Measurements from ENCODE around the gene LHX4.

The LHX4 gene

DNA sequence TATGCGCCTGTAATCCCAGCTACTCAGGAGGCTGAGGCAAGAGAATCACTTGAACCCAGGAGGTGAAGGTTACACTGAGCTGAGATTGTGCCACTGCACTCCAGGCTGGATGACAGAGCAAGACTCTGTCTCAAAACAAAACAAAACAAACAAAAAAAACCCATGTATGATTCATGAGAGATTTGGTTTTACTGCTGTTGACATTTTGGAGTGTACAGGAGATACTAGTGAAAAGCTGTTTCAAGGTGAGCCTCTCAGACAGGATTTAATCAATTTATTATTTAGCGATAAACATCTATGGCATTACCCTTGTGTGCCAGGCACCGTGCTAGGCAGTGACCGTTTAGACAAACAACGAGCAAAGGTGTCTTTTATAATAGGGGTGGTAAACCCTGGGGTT, 16.5 kb downstream of the LHX4 start:
- DNase-seq: no peak

DNA sequence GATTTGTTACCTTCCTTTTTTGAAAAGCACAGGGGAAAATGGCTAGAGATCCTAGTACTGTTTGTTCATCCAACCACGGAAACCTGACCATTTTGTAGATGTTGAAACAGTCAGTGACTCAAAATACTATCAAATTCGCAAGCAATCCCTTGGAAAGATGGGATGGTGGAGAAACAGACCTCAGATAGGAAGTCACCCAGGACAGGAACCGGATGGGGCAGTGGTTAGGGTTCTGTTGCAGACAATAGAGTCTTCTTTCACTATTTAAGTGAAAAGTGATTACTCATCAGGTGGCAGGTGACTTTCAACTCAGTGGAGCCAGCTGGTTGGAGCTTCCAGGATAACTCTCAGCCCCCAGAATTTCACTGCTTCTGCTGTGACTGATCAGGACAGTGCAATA, 17.0 kb downstream of the LHX4 start:
- DNase-seq: no peak

DNA sequence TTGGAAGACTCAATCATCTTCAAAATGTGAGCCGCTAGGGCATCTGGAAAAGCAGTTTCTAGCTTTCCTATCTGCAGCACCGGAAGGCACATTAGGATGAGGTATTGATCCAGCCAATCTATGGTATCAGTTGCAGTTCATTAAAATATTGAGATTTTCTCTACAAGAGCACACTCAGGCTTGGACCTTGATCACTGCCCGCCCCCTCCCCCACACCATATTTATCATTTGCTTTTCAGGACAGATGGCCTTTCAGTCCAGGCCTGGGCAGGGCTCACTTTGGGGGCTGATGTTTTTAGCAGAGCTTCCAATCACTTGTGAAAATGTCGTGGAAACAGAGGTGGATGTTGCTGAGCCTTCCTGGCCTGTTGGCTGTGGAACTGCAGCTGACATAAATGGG, 17.5 kb downstream of the LHX4 start:
- no peak for DNase-seq

DNA sequence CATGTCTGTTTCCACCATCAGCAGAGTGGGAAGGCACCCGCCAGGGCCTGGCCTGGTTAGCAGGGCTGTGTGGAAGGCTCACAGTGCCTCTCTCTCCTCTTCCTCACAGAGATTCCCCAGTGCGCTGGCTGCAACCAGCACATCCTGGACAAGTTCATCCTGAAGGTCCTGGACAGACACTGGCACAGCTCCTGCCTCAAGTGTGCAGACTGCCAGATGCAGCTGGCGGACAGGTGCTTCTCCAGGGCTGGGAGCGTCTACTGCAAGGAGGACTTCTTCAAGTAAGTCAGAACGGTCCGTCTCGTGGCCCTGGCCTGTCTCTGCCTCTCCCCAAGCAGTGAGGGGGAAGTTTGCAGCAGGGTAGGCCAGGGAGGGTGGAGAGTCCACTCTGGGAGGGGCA, 18.1 kb downstream of the LHX4 start:
- DNase-seq: no peak

DNA sequence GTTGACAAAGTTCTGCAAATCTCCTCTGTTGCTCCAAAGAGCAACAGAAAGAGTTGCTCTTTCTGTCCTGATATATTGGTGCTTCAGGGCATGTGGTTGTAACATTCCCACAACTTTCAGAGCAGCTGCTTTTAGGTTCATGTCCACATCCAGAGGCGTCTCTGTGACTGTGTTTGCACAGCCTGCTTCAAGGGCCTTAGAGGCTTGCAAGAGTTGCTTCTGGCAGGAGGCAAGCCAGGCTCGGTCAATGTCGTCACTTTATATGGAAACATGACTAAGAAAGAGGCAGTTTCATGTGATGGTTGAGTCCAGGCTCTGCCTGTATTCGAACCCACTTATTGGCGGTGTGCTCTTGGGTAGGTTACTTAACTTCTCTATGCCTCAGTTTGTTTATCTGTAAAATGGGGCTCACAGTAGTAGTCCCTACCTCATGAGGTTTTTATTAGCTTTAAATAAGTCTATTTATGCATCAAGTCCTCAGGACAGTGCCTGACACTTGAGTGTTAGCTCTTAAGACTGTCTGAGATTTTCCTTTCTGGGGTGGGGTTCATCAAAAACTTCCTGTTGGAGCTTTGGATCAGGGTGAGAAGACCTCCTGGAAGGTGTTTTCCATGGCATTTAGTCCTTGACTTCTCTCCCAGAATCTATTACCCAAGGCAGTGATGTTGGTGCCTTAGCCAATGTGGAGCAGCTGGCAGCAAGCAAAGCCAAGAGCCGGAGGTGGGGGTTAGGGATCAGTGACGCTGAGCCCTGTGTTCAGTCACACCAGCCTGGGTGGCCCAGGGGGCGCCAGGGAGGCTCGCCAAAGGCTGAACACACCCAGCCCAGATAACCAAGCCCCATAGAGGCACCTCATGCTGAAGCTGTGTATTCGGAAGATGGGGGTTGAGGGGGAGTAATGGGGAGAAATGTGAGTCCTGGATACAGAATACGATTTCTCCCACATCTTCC, 18.9 kb downstream of the LHX4 start:
- no peak for DNase-seq

DNA sequence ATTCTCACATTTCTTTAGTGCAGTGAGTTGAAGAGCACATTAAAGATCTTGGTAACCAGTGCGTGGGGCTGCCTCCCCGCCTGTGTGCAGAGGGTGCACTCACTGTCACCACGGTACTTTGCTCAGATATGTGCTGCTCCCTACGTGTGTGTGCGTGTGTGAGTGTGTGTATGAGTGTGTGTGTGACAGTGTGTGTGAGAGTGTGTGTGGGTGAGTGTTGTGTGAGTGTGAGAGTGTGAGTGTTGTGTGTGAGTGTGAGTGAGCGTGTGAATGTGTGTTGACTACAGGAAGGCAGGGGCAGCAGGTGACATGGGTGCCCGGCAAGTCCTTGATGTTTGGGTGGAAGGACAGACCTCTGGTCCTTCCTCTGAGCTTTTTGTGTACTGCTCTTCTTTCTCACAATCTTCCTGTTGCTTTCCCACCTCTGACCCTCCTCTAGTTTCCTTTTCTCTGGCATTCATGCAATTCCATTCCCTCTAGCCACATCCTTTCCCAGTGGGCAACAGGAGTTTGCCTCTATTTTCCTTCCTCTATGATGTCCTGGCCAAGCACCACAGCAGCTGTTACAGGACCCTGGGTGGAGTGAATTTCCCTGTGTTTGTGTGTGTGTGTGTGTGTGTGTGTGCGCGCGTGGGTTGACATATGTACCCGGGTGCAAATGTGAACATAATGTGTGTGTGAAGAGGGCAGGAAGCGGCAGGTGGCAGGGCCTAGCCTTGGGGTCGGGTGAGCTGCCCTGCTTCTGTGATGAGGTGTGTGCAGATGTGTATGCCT, 19.8 kb downstream of the LHX4 start:
- DNase-seq: no peak

DNA sequence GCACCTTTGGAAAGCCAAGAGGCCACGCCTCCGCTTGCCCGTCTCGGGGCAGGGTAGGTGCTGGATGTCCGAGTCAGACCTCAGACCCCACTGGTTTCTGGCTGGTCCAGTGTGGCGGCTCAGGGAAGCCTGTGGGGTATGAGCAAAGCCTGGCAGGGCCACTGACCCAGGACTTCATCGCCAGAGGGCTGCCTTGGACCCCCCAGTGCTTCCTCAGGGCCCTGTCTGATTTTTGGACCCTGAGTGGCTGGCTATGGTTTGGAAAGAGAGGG, 20.4 kb downstream of the LHX4 start:
- DNase-seq: no peak

DNA sequence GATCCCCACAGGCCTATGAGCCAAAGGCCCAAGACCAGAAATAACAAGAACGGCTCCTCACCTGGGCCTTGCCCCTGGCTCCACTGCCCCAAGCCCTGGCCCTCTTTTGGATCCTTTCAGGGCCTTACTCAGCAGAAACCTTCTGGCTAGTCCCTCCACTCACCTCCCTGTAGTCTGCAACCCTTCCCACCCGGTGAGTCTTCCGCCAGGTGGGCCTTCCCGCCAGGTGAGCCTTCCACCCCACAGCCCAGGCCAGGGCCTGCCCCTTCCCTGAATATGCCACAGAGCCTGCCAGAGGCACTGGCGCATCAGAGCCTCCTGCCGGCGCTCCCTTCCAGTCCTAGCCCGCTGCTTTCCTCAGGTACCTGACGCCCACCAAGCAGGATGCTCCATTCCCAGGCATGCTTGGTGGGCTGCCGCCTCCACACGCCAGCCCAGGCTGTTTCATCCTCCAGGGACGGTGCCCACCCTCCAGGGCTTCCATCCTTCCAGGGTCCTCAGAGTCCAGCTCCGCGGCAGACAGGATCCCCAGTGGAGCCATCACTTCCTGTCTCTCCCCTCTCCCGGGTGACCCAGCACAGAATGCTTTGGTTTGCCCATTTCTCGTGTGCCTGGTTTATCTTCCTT, 20.9 kb downstream of the LHX4 start:
- DNase-seq: no peak

DNA sequence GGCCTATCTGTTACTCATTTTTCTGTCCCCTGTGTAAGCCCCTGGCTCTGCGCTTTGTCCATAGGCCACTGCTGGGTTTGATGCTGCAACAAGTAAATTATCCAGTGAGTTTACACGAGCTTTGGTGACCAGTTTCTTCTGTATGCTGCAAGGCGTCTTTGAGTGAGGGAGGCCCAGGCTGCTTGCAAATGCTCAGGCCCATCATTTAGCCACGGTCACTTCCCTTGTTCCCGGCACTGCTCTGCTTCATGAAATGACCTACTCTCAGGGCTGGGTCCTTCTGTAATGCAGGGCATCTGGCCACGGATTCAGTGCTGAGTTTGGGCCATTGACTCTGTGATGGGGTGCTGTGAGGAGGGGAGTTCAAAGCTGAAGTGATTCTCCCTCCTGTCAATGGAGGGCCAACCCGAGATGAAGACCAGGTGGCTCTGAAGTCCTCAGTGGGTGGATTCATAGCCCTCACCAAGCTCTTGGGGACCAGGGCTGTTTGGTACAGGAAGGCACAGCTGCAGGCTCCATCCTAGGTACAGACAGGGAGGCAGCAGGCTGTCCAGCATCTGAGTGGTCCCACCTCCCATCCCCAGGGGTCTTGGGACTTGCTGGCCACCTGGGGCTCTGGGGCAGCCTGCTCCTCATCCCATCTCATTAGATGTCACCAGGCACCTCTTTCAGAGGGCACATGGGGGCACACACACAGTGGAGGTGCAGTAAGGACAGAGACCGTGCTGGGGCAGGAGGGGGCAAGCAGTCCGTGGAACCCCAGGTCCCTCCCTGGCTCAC, 21.7 kb downstream of the LHX4 start:
- no peak for DNase-seq

DNA sequence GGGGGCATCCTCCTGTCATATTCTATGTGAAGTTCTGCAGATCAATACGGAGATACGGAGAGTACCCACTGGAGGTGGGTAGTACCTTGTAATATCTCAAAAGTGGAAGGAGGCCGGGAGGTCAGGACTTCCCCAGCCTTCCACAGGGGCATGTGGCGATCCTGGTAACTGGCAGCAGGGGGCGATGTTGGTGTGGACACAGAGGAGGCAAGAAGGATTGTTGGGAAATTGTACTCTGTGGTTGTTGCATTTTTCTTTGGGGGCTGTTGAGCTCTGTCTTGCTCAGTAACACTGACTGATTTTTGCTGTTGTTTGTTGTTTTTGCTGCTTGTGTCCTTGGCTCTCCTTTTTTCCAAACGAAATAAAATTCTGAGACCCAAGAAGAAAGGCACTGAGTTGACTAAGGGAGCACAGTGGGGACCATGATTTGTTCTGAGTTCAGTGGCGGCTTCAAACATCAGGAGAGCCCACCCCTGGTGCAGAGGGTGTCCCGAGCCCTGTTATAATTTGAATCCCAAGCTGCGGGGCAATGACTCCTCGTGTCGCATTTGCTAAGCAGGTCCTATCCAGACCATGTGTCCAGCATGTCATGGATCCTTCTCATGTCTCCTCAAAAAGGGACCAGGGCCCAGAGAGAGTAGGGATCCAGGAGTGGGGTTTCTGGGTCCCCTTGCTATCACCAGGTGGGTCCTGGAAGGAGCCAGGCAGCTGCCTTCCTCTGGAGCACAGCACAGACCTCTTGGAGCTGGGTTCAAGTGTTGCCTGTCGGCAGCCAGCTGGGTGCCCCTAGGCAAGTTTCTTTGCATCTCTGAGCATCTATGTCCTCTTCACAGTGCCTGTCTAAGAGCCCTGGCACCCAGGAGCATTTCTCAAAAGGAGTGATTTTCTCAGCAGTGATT, 22.8 kb downstream of the LHX4 start:
- DNase-seq: peak; percentile 89

DNA sequence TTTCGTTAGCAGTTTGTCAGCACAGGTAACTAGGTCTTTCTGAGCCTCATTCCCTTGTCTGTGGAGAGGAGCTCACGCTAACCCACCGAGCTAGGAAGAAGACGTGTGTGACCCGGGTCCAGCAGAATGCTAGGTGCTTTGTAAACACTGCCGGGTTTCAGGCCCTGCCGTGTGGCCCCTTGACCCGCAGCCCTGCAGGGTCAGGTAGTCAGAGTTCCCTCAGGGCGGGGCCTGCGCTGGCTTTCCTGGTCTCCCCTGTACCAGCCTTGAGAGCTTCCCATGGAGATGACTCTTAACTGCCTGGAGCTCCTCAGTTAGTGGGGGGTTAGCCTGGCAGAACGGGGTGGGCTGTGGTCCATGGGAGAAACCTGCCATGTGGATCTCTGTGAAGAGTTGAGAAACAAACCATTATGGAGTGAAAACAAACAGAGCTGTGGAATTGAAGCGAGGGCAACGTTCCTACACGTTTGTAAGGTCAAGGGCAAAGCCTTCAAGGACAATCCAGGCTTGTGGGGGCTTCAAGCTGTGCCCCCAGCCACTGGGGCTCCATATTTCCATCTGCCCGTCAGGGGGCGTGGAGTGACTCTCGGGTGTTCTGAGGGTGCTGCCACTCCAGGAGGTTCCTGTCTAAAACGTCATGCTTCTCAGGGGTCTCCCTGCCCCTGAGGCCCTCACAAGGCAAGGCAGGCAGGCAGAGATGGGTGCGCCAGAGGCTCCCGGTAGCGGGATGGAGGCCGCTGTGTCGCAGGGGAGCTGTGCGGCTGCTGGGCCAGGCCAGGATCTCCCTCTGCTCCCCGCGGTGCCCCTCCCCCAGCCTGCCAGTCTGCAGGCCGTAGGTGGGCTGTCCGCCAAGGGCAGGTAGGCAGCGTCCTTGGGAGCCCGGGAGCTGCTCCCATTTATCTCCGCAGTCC, 23.8 kb downstream of the LHX4 start:
- no peak for DNase-seq

DNA sequence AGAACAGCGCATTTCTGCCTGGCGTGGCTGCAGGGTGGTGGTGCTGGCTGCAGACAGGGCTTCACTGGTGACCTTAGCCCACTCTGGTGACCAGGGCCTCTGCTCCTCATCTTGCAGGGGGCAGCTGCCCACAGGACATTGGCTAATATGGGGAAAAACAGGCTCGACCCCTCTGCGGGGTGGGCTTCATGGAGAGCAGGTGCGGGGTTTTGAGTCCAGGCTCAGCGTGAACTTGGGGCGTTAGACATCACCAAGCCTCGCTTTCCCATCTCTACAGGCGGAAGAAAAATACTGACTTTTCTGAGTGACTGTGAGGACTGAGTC, 24.4 kb downstream of the LHX4 start:
- no peak for DNase-seq

DNA sequence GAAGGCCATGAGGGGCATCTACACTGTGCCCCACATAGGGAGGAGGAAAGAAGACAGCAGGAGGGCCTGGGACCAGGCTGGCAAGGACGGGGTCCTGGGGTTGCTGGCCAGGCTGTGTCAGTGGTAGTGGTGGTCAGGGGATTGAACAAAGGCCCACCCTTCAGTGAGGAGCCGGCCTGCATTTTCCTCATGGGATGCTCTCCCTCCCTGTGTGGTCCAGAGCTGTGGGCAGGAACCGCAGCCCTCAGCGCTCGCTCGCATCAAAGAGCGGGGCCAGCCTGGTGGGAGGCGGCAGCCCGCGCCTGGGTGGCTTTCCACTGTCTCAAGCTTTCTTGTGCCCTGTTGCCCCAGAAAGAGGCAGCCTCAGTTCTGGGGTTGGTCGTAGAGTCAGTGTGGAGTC, 24.8 kb downstream of the LHX4 start:
- no peak for DNase-seq

DNA sequence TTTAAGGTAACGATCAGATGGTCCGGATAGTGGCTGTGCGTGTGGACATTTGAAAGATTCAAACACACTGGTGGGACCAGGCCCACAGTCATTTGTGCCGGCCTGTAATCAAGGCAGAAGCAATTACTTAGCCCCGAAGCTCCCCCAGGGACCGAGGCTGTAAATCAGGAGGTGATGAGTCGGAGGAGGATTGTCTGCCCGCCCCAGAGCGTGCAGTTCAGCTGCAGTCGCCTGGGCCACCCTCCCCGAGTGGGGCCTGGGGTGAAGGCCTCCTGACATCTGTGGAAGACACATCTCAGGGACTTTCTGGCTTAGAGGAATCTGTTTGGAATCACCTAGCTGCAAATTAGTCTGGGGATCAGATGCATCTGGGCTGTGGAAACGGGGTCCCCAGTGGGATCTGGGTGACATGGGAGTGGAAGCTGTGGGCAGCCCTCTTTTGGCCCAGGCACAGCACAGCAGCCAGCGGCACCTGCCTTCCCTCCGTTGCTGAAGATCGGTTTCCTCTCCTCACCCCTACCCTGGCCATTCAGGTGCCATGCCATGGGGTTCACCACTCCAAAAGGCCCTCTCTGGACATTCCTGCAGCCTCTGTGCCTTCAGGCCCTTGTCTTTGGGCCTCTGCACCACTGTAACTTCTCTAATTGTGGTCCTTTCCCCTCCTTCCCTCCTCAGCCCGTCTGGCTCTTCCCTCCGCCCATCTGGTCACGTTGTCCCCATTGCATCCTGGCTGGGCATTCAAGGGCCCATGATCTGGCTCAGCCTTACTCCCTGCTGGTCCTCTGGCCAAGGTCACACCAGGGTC, 25.7 kb downstream of the LHX4 start:
- DNase-seq: no peak

DNA sequence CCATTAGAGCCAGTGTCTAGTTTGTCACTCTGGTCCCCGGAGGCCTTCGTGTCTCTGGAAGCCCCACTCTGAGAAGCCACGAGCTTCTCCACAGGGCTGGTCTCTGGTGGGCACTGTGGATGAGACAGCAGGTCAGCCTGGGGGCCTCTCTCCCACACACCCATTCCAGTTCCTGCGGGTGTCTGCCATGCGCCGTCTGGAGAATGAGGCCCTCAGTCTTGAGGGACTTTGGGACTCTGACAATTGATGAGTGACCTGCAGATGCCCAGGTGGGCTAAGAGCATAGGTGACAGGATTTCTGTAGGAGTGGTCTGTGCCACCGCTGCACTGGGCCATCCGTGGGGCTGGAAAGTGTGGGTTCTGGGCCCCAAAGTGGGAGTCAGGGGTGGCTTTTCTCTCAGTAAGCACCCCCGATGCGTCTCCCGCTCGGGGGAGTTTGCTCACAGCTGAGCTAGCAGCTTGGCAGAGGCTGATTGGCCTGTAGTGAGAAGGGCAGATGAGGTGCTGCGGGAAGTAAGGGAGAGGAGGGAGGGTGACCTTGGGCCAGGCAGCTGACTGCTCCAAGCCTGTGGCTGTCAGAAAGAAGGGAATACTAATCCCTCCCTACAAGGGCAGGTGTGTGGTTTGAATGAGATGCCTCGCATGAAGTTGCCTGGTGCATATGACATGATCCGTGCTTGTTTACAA, 26.4 kb downstream of the LHX4 start:
- DNase-seq: no peak

DNA sequence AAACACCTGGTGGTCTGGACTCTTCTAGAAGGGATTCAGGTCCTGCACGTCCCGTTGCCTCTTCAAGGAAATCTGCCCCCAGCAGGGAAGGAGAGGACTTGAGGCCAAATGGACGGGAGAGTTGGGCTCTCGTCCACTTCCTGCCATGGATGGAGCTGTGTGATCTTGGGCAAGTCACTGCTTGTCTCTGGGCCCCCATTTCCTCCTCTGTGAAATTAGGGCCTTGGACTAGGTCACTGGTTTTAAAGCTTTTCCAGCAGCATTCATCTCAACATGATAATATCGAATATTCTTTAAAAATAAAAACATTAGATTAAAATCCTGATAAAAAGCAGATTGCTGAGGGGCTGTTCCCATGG, 26.9 kb downstream of the LHX4 start:
- no peak for DNase-seq

DNA sequence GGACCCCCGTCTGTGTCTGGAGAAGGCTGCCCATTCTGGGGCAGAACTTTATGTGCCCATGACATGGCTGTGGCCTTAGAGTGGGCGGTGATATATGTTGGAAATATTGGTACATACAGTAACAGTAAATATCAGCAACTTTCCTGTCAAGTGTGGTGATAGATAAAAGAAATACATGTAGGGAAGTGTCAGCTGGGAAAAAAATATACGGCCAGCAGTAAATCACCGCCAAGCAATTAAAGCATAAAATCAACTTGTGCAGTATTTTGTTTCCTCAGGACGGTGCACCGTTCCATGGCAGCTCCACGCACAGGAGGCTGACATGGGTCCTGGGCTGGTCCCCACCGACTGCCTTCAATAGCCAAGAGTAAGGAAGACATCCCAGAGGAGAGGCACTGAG, 27.4 kb downstream of the LHX4 start:
- no peak for DNase-seq

DNA sequence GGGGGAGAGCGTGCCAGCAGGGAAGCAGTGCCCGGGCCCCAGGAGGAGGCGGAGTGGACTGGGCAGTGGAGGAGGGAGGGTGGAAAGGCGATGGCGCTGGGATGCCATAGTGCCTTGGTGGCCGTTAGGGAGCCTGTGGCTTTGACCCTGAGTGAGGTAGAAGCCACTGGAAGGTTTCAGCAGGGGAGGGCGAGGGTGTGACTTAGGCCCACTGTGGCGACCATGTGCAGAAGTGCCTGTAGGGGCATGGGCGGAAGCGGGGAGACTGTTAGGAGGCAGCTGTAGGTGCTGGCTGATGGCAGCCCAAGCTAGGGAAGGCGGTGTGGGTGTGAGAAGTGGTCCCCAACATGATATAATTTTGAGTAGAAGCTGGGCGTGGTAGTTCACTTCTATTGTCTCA, 28.2 kb downstream of the LHX4 start:
- DNase-seq: no peak

DNA sequence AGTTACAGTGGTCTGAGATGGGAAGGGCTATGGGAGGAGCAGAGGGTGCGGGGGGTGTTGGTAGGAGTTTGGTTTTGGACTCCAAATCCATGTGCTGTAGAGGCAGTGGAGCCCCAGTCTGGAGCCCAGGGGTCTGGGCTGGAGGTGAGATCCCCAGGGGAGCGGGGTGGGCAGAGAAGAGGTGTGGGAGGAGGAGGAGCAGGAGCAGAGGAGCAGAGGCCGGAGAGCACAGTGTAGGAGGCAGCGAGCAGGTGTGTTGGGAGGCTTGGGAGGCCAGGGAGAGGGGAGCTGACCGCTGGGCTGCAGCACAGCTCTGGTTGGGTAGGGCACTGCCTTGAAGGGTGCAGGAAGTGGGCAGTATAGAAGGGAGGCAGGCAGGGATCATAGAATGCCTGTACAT, 28.9 kb downstream of the LHX4 start:
- no peak for DNase-seq
